ENCODE results near the gene REPS2.

Gene REPS2

DNA sequence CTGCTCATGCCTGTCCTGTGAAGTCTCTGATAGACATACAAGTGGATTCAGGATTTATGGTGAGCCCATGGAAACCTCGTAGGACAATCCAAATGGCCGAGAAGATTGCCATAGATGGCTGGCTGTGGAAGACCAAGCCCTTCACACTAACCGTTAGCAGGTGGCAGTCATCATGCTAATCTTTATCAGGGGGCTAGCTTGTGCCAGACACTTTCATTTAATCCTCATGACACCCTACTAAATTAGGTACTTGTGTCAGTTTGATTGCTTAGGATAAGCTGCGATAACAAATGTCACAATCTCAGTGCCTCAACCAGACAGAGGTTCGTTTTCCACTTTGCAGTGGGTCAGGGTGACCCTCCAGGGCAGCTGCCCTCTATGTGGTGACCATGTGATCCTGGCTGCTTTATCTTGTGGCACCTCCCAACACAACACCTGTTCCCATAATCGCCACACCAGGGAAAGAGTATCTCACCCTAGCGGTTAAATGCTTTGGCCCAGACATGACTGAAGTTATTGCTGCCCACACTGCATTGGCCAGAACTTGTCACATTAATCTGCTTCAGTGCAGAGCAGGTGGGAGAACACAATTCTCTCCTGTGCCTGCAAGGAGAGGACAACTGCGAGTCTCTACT lies 60.8 kb downstream of the REPS2 start:
- DNase-seq = no peak

DNA sequence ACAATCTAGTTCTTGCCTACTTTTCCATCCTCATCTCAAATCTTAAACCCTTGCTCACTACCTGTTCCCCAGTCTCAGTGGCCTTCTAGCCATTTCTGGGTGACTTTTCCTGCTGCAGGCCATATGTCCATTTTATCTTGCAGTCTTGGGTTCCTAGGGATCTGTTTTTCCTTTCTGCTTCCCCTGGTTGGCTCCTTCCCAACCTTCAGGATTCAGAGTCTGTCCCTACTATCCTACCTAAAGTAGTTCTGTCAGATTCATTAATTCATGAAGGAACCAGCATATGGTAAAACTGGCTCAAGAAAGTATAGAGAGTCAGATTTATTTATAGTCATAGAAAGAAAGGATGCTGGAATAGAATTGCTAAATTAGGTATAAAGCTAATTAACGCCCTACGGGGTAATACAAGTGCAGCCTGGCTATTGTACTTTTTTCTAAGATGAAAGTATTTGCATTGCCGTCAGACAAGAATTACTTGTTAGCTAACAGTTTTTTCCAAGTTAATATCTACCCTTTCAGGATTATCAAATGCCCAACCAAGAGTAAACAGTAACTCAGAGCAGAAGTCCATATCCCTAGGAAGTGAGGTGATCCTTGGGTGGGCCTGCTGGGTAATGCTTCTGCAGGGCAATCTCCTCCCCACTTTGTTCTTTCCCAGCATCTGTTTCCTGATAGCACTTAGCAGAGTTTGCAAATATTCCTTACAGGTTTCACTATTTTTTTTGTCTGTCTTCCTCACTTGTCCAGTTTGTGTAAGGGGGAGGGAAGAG lies 63.6 kb downstream of the REPS2 start:
- no peak for DNase-seq

DNA sequence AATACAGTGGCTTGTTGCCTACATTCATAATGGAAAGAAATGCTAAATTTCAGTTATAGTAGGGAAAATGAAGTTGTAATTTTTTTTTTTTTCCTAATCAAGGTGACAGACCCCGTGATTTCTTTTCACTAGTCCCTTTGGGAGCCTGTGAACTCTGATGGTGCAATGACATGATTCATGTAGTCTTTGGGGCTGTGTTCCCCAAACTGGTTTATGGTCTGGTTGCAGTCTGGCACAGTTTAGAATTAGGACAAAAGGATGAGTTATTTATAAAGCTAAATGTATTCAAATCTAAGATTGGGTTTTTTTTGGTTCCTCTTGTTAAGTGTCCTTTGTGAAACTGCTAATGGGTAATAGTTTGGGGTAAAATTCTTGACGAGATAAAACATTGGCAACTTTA lies 66.0 kb downstream of the REPS2 start:
- no peak for DNase-seq

DNA sequence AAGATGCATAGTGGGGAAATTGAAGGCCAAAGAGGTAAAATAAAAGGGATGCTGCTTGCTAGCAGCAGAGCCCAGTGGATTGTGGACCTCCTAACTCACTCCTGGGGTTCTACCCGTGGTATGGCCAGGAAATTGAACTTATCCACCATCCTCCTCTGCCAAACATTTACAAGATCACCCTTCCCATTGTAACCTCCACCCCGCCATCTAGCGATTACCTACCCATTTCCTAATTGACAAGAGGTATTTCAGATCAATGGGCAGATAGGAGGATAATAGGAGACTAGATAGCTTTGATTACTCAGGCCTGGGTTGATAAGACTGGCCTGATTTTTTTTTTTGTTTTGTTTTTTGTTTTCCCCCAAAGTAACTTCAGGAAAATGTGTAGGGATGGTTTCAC lies 67.8 kb downstream of the REPS2 start:
- no peak for DNase-seq

DNA sequence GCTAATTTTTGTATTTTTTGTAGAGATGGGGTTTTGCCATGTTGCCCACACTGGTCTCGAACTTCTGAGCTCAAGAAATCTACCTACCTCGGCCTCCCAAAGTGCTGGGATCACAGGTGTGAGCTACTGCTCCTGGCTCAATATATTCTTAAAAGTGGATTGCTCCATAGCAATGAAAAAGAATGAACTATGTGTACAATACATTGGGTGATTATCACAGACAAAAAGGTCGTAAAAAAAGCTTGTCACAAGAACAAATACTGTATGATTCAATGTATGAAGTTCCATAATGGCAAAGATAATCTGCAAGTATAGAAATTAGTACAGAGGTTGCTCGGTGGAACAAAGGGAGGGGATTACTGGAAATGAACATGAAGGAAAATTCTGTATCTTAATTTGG lies 70.7 kb downstream of the REPS2 start:
- DNase-seq = no peak

DNA sequence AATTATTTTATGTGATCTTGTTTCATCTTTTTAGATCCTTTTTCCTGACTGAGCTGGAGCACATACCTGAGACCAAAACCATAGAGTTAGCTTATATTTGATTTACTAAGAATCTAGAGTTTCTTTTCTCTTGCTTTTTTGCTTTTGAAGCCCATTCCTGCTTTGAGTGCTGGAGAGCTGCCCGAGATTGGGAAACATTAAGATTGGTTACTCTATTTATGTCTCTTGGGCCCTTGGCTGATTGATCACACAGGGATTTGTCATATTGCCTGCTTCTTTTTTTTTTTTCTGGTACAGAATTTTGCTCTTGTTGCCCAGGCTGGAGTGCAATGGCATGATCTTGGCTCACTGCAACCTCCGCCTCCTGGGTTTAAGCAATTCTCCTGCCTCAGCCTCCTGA lies 73.9 kb downstream of the REPS2 start:
- DNase-seq = no peak

DNA sequence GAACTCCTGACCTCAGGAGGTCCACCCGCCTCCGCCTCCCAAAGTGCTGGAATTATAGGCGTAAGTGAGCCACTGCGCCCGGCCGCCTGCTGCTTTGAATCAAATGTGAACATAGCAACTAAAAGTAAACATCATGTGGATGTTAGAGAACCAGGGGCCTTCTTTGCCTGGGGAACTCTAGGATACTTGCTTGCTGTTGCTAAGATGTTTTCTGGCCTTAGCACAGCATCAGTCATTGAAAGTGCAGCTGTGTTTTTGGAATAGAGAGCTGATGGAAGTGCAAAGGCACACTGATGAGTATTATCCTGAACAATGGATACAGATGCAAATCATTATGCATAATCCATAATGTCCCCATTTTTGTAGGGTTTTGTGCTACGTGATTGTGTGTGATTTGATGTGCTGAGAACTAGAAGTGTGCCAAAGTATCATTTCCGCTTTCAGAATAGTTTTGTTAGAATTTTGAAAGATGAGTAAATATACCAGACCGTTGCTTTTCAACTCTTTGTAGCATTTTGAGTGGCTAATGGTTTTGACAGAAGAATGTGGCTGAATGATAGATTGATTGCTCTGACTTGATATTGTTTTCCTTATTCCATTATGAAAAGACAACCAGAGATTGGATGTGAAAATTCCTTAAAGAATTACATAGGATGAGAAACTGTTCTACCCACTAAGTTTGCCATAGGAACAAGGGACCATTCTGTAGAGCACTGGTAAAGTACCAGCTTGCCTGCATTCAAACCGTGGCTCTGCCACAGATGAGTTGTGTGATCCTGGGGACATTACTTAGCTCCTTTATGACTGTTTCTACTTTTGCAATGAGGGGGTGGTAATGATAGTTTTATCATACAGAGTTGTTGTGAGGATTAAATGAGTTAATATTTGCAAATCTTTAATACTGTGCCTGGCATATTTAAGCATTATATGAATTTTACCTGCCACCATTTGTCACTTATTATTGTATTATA lies 74.7 kb downstream of the REPS2 start:
- no peak for DNase-seq

DNA sequence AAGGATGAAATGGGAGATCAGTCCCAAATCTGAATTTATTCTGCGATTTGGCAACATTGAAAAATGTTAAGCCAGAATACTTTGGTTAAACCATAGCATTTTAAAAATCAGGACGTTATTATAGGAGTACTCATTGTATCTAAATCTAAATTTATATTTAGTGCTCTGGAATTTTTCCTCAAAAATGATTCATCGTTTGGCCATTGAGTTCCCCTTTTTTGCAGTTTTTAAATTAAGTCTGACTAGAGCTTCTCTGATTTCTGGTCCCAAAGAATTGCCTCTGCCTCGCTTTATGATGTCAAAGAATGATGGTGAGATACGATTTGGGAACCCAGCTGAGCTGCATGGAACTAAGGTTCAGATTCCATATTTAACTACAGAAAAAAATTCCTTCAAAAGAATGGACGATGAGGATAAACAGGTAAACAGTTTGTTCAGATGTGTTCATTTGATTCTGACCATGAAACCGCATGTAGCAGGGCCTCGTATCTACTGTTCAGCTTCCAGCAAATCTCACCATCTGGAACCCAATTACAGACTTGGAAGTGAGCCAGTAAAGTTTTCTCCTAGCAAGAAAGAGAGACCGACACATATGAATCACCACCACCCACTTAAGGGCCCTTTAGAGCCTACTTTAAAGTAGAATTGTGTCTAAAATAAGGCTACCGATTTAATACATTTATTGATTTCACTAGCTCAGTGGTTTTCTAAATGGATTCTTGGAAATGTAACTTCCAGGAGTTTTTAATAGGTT lies 75.6 kb downstream of the REPS2 start:
- no peak for DNase-seq

DNA sequence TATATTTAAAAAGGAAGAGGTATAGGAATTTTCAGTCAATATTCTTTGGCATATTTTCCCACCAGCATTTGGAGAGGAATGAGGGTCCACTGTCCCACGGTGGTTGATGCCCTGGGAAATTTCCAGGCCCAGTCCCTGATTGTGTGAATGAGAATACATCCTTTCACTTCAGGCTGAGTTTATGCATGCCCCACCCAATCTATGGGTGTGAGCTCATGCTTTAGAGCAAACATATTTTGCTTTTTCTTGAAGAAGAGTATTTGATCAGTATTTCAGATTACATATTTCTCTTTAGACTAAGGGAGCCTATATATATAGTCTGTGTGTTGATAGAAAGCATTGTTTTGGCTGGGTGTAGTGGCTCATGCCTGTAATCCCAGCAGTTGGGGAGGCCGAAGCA lies 77.2 kb downstream of the REPS2 start:
- DNase-seq = no peak

- no peak for DNase-seq
Observed at GRCh38 chrX:17024886-17025285, 78.4 kb downstream of the REPS2 start.

DNA sequence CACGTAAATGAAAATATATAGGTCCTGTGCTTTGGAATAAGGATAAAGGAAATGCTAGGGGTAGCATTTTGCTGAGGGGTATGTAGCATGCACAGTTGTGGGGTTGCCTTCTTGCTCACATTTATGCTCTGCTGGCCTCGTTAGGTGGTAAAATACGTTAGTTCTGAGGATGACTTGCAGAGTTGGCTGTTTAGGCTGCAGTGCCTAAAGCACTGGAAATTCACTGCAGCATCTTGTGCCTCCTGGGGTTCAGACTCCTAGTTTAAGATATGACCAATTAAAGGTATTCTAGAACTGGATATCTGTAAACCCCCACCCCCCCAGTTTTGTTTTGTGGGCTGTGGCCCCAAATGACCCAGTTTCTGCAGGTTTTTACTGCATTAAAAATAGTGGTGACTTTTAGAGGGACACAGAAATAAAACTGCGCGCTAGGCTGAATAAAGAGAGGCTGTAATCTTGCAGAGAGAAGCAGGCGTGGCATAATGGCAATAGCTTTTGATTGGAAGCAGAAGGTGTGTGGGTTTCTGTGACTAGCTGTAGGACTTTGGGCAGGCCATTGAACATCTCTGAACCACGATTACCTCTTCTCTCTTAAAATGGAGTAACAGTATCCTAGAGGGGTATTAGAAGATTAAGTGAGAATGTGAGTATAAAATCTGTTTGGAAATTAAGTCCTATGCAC lies 79.3 kb downstream of the REPS2 start:
- no peak for DNase-seq

DNA sequence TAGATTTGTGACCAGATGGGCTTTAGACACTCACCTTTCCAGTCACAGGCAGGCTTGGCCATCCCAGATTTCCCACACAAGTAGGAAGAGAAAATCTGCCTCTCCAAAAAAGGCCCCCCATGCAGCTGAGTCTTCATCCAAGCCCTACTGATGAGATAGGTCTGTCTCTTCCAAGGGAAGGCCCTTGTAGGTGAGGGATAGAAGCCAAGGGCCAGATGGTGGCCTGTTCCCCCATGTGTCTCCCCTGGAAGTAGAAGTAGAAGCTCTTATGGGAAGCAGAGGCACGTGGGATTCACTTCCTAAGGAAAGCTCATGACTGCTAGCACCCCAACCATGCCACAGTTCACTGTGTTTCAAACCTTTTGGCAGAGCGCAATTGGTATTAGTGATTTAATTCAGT lies 81.5 kb downstream of the REPS2 start:
- no peak for DNase-seq

DNA sequence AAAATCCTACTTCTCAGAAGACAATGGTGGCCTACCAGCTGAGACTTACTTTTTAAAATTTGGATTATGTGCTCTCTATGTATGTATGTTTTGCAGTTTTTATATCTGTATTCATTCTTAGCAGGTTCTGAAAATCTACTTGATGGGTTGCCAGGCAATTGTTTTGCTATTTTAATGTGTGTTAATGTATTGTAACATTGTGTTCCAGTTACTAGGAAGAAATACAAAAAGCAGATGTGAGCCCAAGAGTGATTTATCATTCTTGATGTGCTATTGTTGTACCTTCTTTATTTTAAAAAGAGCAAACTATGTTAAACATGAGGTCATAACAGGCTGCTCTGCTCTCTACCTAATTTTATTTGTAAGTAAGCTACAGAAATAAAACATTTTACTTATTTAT lies 81.9 kb downstream of the REPS2 start:
- DNase-seq = no peak

- DNase-seq = no peak
Observed at GRCh38 chrX:17030092-17030491, 83.6 kb downstream of the REPS2 start.

DNA sequence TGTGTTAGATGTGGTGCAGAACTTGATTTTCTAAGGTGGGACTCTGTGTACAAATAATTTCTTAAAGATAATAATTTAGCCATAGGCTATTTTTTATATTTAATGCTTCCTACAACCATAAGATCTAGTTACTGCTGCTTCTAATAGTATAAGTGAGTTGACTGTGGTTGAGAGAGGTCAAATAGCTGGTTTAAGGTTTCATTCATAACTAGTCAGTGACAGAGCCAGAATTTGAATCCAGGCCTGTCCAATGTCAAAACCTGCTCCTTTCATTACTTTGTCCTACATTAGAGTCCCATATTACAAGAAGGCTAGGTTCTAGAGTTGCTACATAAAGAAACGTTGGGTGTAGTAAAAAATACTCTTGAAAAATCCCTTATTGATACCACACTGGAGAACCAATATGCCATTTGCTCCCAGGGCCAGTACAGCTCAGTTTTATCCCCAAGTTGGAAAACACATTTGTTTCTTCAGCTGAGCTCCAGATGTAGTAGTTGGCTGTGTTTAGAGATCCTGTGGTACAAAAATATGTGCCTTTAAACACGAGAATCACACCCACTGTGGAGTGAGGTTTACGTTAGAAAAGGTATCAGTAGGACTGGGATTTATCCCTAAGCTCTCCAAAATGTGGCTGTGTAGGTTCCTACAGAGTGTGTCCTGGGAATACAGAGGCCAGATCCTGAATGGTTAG lies 84.3 kb downstream of the REPS2 start:
- no peak for DNase-seq

GRCh38 chrX:17031827-17032226 lies 85.4 kb downstream of the REPS2 start:
- no peak for DNase-seq

GRCh38 chrX:17032351-17032750 lies 85.9 kb downstream of the REPS2 start:
- DNase-seq = no peak

DNA sequence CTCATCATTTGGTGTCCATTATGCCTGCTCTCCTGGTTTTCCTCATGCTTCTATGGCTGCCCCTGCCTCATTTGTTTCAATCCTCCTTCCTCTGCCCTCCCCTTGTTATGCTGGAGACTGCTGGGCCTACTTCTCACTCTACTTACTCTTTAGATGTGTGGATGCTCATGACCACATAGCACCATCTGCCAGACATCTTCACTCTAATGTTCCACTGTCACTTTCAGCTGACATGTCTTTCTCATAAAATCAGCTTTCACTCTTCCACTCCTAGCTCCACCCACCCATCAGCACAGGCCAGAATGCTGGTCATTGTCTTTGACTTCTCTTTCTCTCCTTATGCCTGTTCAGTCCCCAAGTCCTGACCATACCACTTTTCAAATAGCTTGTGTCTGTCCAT lies 86.8 kb downstream of the REPS2 start:
- DNase-seq = no peak

GRCh38 chrX:17035111-17035510 lies 88.7 kb downstream of the REPS2 start:
- no peak for DNase-seq

GRCh38 chrX:17036171-17036961 lies 89.9 kb downstream of the REPS2 start:
- no peak for DNase-seq

GRCh38 chrX:17038277-17038676 lies 91.8 kb downstream of the REPS2 start:
- no peak for DNase-seq

All from CD4-positive, alpha-beta T cell treated with Interleukin-10 for 1 hour (primary cell).